Left renal cortex interstitium (tissue), 4 donors: Measurements from ENCODE around the gene RAD51AP1. TPM values are rescaled to one million over a fixed set of nuclear protein-coding genes. Genes with fewer than 3 reads are reported as not detected.

ENCODE experiments used
- DNase-seq, 4 donors: peaks; one replicate each; pipeline ENCODE4 v3.0.0-alpha.2; 2013; ENCODE audit warnings: low read depth in 4 of 4, low spot score in 2 of 4, missing footprints in 1 of 4
- polyA plus RNA-seq, 4 donors: library from polyadenylated mRNA; unstranded; fragments of 120-200 nt; gene quantifications; one replicate each; pipeline ENCODE4 v1.2.1, GENCODE V29; 2013; ENCODE audit not compliant: insufficient read length in 4 of 4

The RAD51AP1 gene
- polyA plus RNA-seq, 4 donors, result 24.4 to 29.0 (median 26.3) TPM

DNA sequence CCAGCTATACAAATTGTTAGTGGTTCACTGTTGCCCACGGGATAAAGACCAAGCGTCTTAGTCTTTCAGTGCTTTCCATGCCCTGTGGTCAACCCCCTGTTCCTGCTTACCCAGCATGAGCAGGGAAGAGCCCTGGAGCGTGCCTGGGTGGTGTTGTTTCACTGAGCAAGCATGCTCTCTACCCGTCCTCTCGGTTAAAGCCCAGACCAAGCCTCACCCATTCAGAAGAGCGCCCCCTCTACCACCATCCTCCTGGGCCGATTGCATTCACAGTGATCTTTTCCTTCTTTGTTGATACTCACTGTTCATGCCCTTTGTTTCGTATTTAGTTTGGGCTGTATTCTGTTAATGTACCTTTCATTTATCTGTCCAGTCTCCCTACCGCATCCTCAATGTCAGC is 48.4 kb downstream of the RAD51AP1 start:
- no peak for DNase-seq

GRCh38 chr12:4588916-4589315 is 50.2 kb downstream of the RAD51AP1 start:
- DNase-seq, result no peak

GRCh38 chr12:4589941-4590340 is 51.3 kb downstream of the RAD51AP1 start:
- DNase-seq, result no peak

GRCh38 chr12:4591180-4591687 is 52.5 kb downstream of the RAD51AP1 start:
- DNase-seq, result no peak

- DNase-seq, result no peak
Observed at GRCh38 chr12:4595881-4596280, 57.2 kb downstream of the RAD51AP1 start.

- DNase-seq, result no peak
Observed at GRCh38 chr12:4603421-4603820, 64.7 kb downstream of the RAD51AP1 start.

GRCh38 chr12:4603946-4604345 is 65.3 kb downstream of the RAD51AP1 start:
- DNase-seq, result no peak

GRCh38 chr12:4604684-4605193 is 66.0 kb downstream of the RAD51AP1 start:
- DNase-seq, result peak; percentile 64 to 85 (median 77)

- DNase-seq, result no peak
Observed at GRCh38 chr12:4607056-4607455, 68.4 kb downstream of the RAD51AP1 start.

GRCh38 chr12:4609071-4609470 is 70.4 kb downstream of the RAD51AP1 start:
- DNase-seq, result no peak

Other genes starting within 250 kb of the RAD51AP1 start
- 1 to 10 TPM; 6.9 to 8.4 (median 7.4) TPM for gene TIGAR, start 217.7 kb upstream of the RAD51AP1 start, polyA plus RNA-seq
- gene FGF23, start 159.2 kb upstream of the RAD51AP1 start, polyA plus RNA-seq, result under 1 TPM in 3 of 4 donors, not detected in 1; 0.04 to 0.06 (median 0.06) TPM
- not detected for gene FGF6, start 93.1 kb upstream of the RAD51AP1 start, polyA plus RNA-seq
- gene DYRK4, start 23.3 kb downstream of the RAD51AP1 start, polyA plus RNA-seq, result 10 to 100 TPM; 49.8 to 61.5 (median 59.0) TPM
- gene AKAP3, start 110.2 kb downstream of the RAD51AP1 start, polyA plus RNA-seq, result 1 to 10 TPM; 2.8 to 4.7 (median 3.9) TPM
- gene NDUFA9, start 110.2 kb downstream of the RAD51AP1 start, polyA plus RNA-seq, result 100 to 1,000 TPM in 3 of 4 donors, 10 to 100 TPM in 1; 97.8 to 124 (median 115) TPM
- 1 to 10 TPM; 3.1 to 4.0 (median 3.5) TPM for gene GALNT8, start 181.5 kb downstream of the RAD51AP1 start, polyA plus RNA-seq